IMR-90 (cell line): ENCODE data around the gene ABHD5. TPM values are rescaled to one million over a fixed set of nuclear protein-coding genes. Genes with fewer than 3 reads are reported as not detected.
A peak's percentile ranks its signal among the peaks of the same experiment; 100 is the strongest.

ENCODE experiments used
- ATAC-seq: fragments of 200-7000 bp; cut with Tn5 transposase; 2 replicates; pipeline ENCODE4 v1.9.1; 2020; ENCODE audit warnings: low read depth, mild to moderate bottlenecking, moderate library complexity
- BruUV-seq: library from RNA; stranded (reverse); fragments of 400-500 nt; replicated peaks from 2 replicates; lab custom pipeline; 2021; lab: Mats Ljungman, UMichigan
- CTCF ChIA-PET: fragments of 300-600 bp; formaldehyde crosslinking; extraction: SDS; loops from one replicate; lab custom pipeline; 2021; ENCODE audit warnings: antibody characterized with exemption; lab: Yijun Ruan, JAX
- POLR2A ChIA-PET: fragments of 300-600 bp; sonication (Branson Sonifier 250); formaldehyde crosslinking; loops from one replicate; lab custom pipeline; 2022; ENCODE audit warnings: antibody characterized with exemption; ENCODE audit not compliant: unreplicated experiment; lab: Charles Lee
- DNase-seq: peaks from one replicate; pipeline ENCODE4 v3.0.0; 2013
- H2AFZ ChIP-seq: replicated peaks from 2 replicates; pipeline ENCODE3; 2013; ENCODE audit warnings: low read length, mild to moderate bottlenecking; ENCODE audit not compliant: poor library complexity
- H2AK5ac ChIP-seq: 2 replicates; pipeline ENCODE4 v1.6.1; 2013; ENCODE audit warnings: low read depth, low read length, inconsistent platforms
- H2AK9ac ChIP-seq: replicated peaks from 2 replicates; pipeline ENCODE3; 2013; ENCODE audit warnings: mild to moderate bottlenecking, low read depth, low read length, moderate library complexity; ENCODE audit not compliant: poor library complexity
- H2BK120ac ChIP-seq: 2 replicates; pipeline ENCODE4 v1.6.1; 2013; ENCODE audit warnings: low read depth, low read length, inconsistent platforms
- H2BK15ac ChIP-seq: 3 replicates; pipeline ENCODE4 v1.6.1; 2013; ENCODE audit warnings: low read depth, low read length, inconsistent platforms
- H2BK20ac ChIP-seq: 2 replicates; pipeline ENCODE4 v1.6.1; 2013; ENCODE audit warnings: low read depth, mild to moderate bottlenecking, inconsistent platforms, low read length, moderate library complexity
- H2BK5ac ChIP-seq: 2 replicates; pipeline ENCODE4 v1.6.1; 2013; ENCODE audit warnings: mild to moderate bottlenecking, low read depth, low read length, inconsistent platforms; ENCODE audit not compliant: poor library complexity, severe bottlenecking
- H3K14ac ChIP-seq: replicated peaks from 2 replicates; pipeline ENCODE4 v1.6.1; 2013; ENCODE audit warnings: low read depth, low read length, inconsistent platforms
- H3K18ac ChIP-seq: 2 replicates; pipeline ENCODE4 v1.6.1; 2013; ENCODE audit warnings: low read depth, low read length, control low read depth
- H3K23ac ChIP-seq: 2 replicates; pipeline ENCODE4 v1.6.1; 2013; ENCODE audit warnings: low read depth, low read length, inconsistent platforms
- H3K27ac ChIP-seq: 2 replicates; pipeline ENCODE4 v1.5.1; 2013; ENCODE audit warnings: mild to moderate bottlenecking, control low read depth, low read length; ENCODE audit not compliant: insufficient read depth
- H3K27me3 ChIP-seq: 2 replicates; pipeline ENCODE4 v1.6.1; 2013; ENCODE audit warnings: low read length; ENCODE audit not compliant: control insufficient read depth, insufficient read depth
- H3K36me3 ChIP-seq: 2 replicates; pipeline ENCODE4 v1.6.1; 2013; ENCODE audit warnings: low read length, mixed read lengths; ENCODE audit not compliant: control insufficient read depth, insufficient read depth
- H3K4ac ChIP-seq: 2 replicates; pipeline ENCODE4 v1.6.1; 2013; ENCODE audit warnings: low read depth, low read length, inconsistent platforms
- H3K4me1 ChIP-seq: 2 replicates; pipeline ENCODE4 v1.6.1; 2013; ENCODE audit warnings: low read length, mixed read lengths; ENCODE audit not compliant: control insufficient read depth, insufficient read depth
- H3K4me2 ChIP-seq: 2 replicates; pipeline ENCODE4 v1.6.1; 2013; ENCODE audit warnings: low read depth, mild to moderate bottlenecking, control low read depth, low read length, moderate library complexity
- H3K4me3 ChIP-seq: 2 replicates; pipeline ENCODE4 v1.5.1; 2013; ENCODE audit warnings: low read depth, mild to moderate bottlenecking, control low read depth, low read length, moderate library complexity; ENCODE audit not compliant: insufficient read depth
- H3K56ac ChIP-seq: 2 replicates; pipeline ENCODE4 v1.6.1; 2013; ENCODE audit warnings: low read length, inconsistent platforms; ENCODE audit not compliant: insufficient read depth; ENCODE audit errors: extremely low read depth
- H3K79me1 ChIP-seq, 2 experiments: 2 replicates each; pipeline ENCODE4 v1.6.1; 2013; ENCODE audit warnings: low read length in 2 of 2, inconsistent platforms in 1 of 2, low read depth in 1 of 2
- H3K9ac ChIP-seq: 2 replicates; pipeline ENCODE4 v1.6.1; 2013; ENCODE audit warnings: low read depth, low read length, control low read depth
- H3K9me1 ChIP-seq: 2 replicates; pipeline ENCODE4 v1.6.1; 2013; ENCODE audit warnings: low read length, inconsistent platforms; ENCODE audit not compliant: insufficient read depth
- H3K9me3 ChIP-seq: 2 replicates; pipeline ENCODE4 v1.6.1; 2013; ENCODE audit warnings: low read length; ENCODE audit not compliant: control insufficient read depth, insufficient read depth
- H4K20me1 ChIP-seq: 2 replicates; pipeline ENCODE4 v1.6.1; 2013; ENCODE audit warnings: low read length, inconsistent platforms; ENCODE audit not compliant: insufficient read depth
- H4K5ac ChIP-seq: 2 replicates; pipeline ENCODE4 v1.6.1; 2013; ENCODE audit warnings: mild to moderate bottlenecking, low read depth, low read length, control low read depth
- H4K8ac ChIP-seq, 2 experiments: 2 replicates each; pipeline ENCODE4 v1.6.1; 2013; ENCODE audit warnings: low read depth in 2 of 2, low read length in 2 of 2, control low read depth in 1 of 2, inconsistent platforms in 1 of 2
- H4K91ac ChIP-seq: 2 replicates; pipeline ENCODE4 v1.6.1; 2013; ENCODE audit warnings: low read depth, low read length, inconsistent platforms; ENCODE audit not compliant: insufficient read depth
- CTCF ChIP-seq: conservative IDR thresholded peaks from 2 replicates; pipeline ENCODE4 v1.5.1; 2012; ENCODE audit warnings: mild to moderate bottlenecking, low read depth, low read length, improper control_type of control experiment
- FOS ChIP-seq: fragments of 150-350 bp; IDR thresholded peaks from 2 replicates; pipeline ENCODE4 v1.6.1; 2016; ENCODE audit warnings: low read depth, low read length
- POLR2A ChIP-seq: IDR thresholded peaks from 2 replicates; pipeline ENCODE4 v1.6.1; 2012; ENCODE audit warnings: mild to moderate bottlenecking, low read depth, low read length
- RCOR1 ChIP-seq: IDR thresholded peaks from 2 replicates; pipeline ENCODE4 v1.6.1; 2012; ENCODE audit warnings: mild to moderate bottlenecking, low read length, improper control_type of control experiment; ENCODE audit not compliant: insufficient replicate concordance
- WGBS, 2 experiments: methylation state at CpG; one replicate each; pipeline versions ENCODE4 v1.1.5 to v1.1.7; 2013; ENCODE audit warnings: missing lambda C conversion rate in 2 of 2; ENCODE audit not compliant: insufficient read length in 1 of 2; ENCODE audit errors: extremely low coverage in 2 of 2; 5-methylcytosine and 5-hydroxymethylcytosine counted together
- dilution Hi-C: fragments of 300-500 bp; cut with HindIII; formaldehyde crosslinking; loops from one replicate; pipeline ENCODE4 v1.14.3; 2018; ENCODE audit warnings: low sequenced_read_pairs; ENCODE audit not compliant: unreplicated experiment
- in situ Hi-C: fragments of 300-500 bp; cut with MboI; formaldehyde crosslinking; loops from 3 replicates; pipeline ENCODE4 v1.14.3; 2019; ENCODE audit warnings: low sequenced_read_pairs, inconsistent platforms, mixed read lengths
- intact Hi-C: fragments of 100-400 bp; cut with micrococcal nuclease; formaldehyde crosslinking; loops from 2 replicates; pipeline ENCODE4 v1.10.0; 2022
- polyA plus RNA-seq, 3 experiments: library from polyadenylated mRNA; depleted of rRNA; stranded (reverse); fragments of >200 nt; gene quantifications; 2 replicates each; pipeline ENCODE4 v1.2.3, GENCODE V29; 2012; ENCODE audit warnings: low replicate concordance in 1 of 3
- total RNA-seq: library from RNA; depleted of rRNA; stranded (reverse); fragments of >200 nt; gene quantifications from 2 replicates; pipeline ENCODE4 v1.2.3, GENCODE V29; 2012

The ABHD5 gene
- total and polyA plus RNA-seq, 2 of the 4 experiments (the other 2 are of a cell fraction) = 15.8 to 33.2 TPM

GRCh38 chr3:43747641-43748040, 56.9 kb downstream of the ABHD5 start:
- Histone ChIP-seq H2AK9ac (peak overlapping the region; percentile 86), H2BK5ac (peak overlapping the region; percentile 74), H3K18ac (peak overlapping the region; percentile 76), H3K9me3 (no peaks in the 10 kb centered on the region), H2AFZ (peak overlapping the region; percentile 89), H3K4me2 (peak overlapping the region; percentile 11; the same call in 1 of the 2 replicates), H4K5ac (peak overlapping the region; percentile 80), H3K4ac (peak overlapping the region; percentile 84), H3K9me1 (peaks cover 19% of the 10 kb centered on the region), H4K20me1 (no peaks in the 10 kb centered on the region), H3K36me3 (no peaks in the 10 kb centered on the region), H2BK20ac (peak overlapping the region; percentile 93), H4K91ac (peak overlapping the region; percentile 94), H3K56ac (peak overlapping the region; percentile 60; the same call in 1 of the 2 replicates), H3K9ac (peak overlapping the region; percentile 35; the same call in 1 of the 2 replicates), H3K4me1 (peaks cover 20% of the 10 kb centered on the region), H4K8ac (peak overlapping the region; percentile 46 to 90), H3K27me3 (no peaks in the 10 kb centered on the region), H3K4me3 (no peak overlapping the region), H2AK5ac (peak overlapping the region; percentile 94), H3K79me1 (no peaks in the 10 kb centered on the region), H2BK15ac (peak overlapping the region; percentile 93), H3K14ac (peak overlapping the region; percentile 32), H3K23ac (peak overlapping the region; percentile 81; the same call in 1 of the 2 replicates), H3K27ac (peak overlapping the region; percentile 65), H2BK120ac (peak overlapping the region; percentile 91)
- in situ Hi-C loops (no loop called here), intact Hi-C loops (no loop called here), dilution Hi-C loops (no loop called here)
- ATAC-seq (peak; percentile 63), DNase-seq (peak; percentile 57)
- ChIA-PET CTCF (interaction anchor here (0.8 kb wide), 1 partner anchor 14 kb away, joined by 3 read pairs; no protein-coding TSS in a partner anchor), POLR2A (no interaction called here)
- 100% methylated on average over 2 of the region's 6 CpGs; no CpG with 5 or more reads in 1 of the 2 experiments for WGBS, 2 experiments
- BruUV-seq = no TSS peak
- no peak for TF ChIP-seq CTCF
- TF ChIP-seq FOS = no peak
- no peak for TF ChIP-seq POLR2A
- no peak for TF ChIP-seq RCOR1
